ENCODE data around the gene RAB36.

The RAB36 gene

GRCh38 chr22:23182309-23183060, 37.2 kb downstream of the RAB36 start:
- no peak for DNase-seq (ENCODE audit: low spot score)

GRCh38 chr22:23183061-23183698, 37.9 kb downstream of the RAB36 start:
- peak; percentile 78 for DNase-seq (ENCODE audit: low spot score)

- no peak for DNase-seq (ENCODE audit: low spot score)
Measured at GRCh38 chr22:23184100-23184763, 39.0 kb downstream of the RAB36 start.

GRCh38 chr22:23184764-23185113, 39.5 kb downstream of the RAB36 start:
- DNase-seq (ENCODE audit: low spot score): no peak

- DNase-seq (ENCODE audit: low spot score): no peak
Measured at GRCh38 chr22:23187211-23187610, 41.9 kb downstream of the RAB36 start.

- no peak for DNase-seq (ENCODE audit: low spot score)
Measured at GRCh38 chr22:23187871-23188700, 42.8 kb downstream of the RAB36 start.

GRCh38 chr22:23190526-23190925, 45.2 kb downstream of the RAB36 start:
- DNase-seq (ENCODE audit: low spot score): no peak

- DNase-seq (ENCODE audit: low spot score): no peak
Measured at GRCh38 chr22:23192133-23192532, 46.9 kb downstream of the RAB36 start.

GRCh38 chr22:23192558-23192957, 47.3 kb downstream of the RAB36 start:
- DNase-seq (ENCODE audit: low spot score): no peak

GRCh38 chr22:23193196-23193827, 48.0 kb downstream of the RAB36 start:
- peak; percentile 34 for DNase-seq (ENCODE audit: low spot score)

- DNase-seq (ENCODE audit: low spot score): peak; percentile 64
Measured at GRCh38 chr22:23193882-23194281, 48.6 kb downstream of the RAB36 start.

GRCh38 chr22:23196165-23196564, 50.9 kb downstream of the RAB36 start:
- DNase-seq (ENCODE audit: low spot score): no peak

- no peak for DNase-seq (ENCODE audit: low spot score)
Measured at GRCh38 chr22:23197836-23198235, 52.6 kb downstream of the RAB36 start.

- DNase-seq (ENCODE audit: low spot score): no peak
Measured at GRCh38 chr22:23199159-23199558, 53.9 kb downstream of the RAB36 start.

- no peak for DNase-seq (ENCODE audit: low spot score)
Measured at GRCh38 chr22:23200898-23201297, 55.6 kb downstream of the RAB36 start.

- DNase-seq (ENCODE audit: low spot score): no peak
Measured at GRCh38 chr22:23202812-23203451, 57.7 kb downstream of the RAB36 start.

GRCh38 chr22:23203452-23204124, 58.3 kb downstream of the RAB36 start:
- DNase-seq (ENCODE audit: low spot score): no peak

GRCh38 chr22:23204125-23204488, 58.8 kb downstream of the RAB36 start:
- DNase-seq (ENCODE audit: low spot score): peak; percentile 37

GRCh38 chr22:23204541-23205157, 59.4 kb downstream of the RAB36 start:
- peak; percentile 54 for DNase-seq (ENCODE audit: low spot score)

GRCh38 chr22:23205339-23206049, 60.2 kb downstream of the RAB36 start:
- no peak for DNase-seq (ENCODE audit: low spot score)
